ENCODE data around the gene SOX5.

The SOX5 gene

DNA sequence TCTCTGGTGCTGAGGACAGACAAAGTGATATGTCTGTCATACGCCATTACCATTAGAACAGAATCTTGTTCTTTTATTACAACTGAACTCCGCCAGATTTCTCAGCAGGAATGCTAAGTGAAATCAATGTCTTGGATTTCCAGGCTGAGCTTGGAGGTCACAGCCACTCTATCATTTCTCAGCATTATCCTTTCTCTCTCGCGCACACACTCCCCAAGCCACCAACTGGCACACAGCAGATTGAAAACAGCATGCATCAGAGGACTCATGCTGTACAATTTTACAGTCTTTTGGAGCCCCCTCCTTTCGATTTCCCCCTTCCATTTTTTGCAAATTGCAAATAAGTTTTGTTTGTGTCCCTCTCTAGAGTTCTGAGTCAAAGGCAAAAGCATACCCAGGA lies 348.6 kb downstream of the SOX5 start:
- DNase-seq (ENCODE audit: low read depth in 2 of 2), result no peak

DNA sequence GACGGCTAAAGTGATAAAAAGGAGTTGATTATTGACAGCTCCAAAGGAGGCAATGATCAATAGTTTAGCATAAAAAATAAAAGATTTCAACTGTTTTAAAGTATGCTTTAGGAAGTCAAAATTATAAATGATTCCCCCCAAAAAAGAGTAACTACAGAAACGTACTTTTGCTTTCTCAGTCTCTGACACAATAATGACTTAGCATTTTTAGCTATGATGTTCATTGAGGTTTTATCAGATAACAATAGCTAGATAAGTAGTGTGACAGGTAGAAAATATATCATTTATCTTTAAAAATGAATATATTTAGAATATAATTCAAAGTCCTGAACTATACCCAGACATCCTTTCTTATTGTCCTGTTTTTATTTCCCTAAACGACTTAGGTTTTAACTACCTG lies 352.9 kb downstream of the SOX5 start:
- no peak for DNase-seq (ENCODE audit: low read depth in 2 of 2)

DNA sequence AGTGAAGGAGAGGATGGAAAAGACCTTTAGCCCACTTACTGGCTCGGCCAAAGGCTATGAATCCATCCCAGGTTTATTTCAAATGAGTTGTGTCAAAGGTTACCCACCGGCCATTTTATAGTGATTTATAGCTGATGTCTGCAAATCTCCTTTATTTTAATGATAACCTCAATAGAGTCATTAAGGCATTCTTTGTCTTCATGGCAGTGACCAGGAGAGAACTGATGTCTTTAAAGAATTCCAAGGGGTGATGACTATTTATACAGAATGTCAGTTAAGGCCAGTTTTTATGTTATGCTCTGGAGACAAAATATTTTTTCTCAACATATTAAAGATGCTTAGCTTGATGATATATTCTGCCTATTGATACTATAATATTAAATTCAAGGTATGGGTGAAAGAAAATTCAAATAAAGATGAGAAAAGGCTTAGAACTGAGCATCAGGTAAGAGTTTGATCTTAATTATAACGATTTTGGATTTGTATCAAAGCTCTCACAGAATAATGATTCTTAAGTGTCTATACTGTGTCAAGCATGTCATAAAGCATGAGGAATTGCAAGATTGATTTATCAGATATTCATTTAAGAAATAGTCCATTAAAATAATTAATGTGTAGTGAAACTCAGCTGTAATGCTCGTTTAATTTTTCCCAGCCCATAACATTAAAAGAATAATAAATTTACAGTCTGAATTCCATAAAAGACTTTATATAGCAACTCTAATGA lies 361.5 kb downstream of the SOX5 start:
- no peak for DNase-seq (ENCODE audit: low read depth in 2 of 2)

DNA sequence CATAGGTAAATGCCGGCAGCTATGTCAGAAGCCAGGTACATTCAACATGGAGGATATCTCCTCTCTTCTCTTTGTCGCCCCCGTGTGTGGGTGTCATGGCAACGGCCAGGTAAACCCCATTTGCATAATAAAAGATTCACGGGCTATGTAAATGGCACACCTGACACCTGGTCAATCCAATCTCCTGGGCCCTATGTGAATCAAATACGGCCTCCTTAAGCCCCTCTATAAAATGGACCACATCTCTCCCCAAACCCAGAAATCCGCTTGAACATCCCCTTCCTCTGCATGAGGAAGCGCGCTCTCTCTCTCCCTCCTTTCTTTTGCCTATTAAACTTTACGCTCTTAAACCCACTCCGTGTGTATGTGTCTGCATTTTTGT lies 363.7 kb downstream of the SOX5 start:
- DNase-seq (ENCODE audit: low read depth in 2 of 2), result no peak

DNA sequence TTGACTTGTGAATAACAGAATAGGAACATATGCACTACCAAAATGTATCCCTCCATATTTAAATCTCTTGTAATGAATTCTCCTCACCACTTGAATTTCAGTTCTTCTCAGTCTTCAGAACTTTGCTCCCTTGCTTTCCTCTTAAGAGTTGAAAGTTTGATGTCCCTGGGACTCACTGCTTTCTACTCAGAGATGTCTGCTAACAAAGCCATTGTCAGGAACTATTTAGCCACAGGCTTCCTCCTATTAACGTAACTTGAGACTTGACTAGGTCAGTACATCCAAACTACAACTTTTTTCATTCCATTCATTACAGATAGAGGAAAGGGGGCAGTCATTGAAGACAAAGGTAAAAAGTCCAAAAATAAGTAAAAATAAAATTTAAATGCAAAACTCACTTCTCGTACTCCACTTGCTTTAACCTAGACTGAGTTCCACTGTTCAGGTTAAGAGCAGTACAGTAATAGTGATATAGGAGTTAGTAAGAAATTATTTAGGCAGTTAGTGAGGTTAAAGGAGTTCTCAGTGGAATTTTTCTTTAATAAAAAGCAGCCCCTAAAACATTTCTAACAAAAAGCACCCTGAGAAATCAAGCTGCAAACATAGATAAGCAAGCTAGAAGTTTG lies 364.2 kb downstream of the SOX5 start:
- no peak for DNase-seq (ENCODE audit: low read depth in 2 of 2)

DNA sequence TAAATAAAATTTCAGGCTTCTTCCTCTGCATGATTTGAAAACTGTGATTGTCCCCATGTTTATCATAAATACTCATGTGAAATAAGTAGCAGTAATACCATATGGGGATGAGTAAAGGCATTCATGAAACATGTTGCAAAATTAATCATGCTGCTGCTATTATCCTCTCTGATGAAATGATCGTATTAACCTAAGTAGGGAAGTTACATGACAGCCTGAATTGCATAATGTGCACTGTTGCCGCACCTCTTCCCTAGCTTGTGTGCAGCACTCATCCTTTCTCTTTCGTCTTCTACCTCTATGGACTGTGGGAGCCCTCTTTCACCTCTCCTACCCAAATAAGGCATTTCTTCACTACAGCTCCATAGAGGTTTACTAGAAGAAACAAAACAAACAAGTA lies 367.6 kb downstream of the SOX5 start:
- DNase-seq (ENCODE audit: low read depth in 2 of 2), result no peak

DNA sequence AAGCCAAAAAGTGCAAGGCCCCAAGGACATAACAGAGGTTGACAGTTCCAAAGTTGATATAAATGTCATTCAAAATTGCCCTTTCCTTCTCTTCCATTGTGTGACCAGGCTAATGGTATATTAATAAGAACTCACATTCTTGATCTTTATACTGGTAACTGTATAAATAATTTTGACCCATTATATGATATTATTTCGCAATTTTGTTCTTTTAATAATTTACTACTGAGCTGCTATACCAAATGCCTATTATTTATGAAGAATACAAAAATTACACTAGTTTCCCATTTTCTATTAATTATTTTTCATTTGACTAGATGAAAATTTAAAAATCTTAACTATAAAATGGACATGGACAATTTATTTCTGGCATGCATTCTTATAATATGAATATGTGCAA lies 370.2 kb downstream of the SOX5 start:
- DNase-seq (ENCODE audit: low read depth in 2 of 2), result no peak

DNA sequence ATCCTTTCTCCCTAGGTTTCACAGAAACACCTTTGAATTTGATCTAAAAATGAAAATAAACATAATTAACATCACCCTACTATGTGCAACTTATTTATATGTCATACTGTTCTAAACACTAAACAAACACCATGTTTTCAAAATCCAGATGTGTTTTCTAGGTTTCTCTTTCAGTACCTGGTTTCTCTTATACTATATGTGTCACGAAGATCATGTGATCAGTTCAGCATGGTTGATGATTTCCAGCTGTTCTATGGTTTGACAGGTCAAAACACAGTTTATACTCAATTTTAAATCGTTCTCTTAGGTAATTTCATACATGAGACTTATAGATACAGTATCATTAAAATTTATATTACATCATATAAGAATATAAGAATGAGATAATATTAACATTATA lies 373.1 kb downstream of the SOX5 start:
- DNase-seq (ENCODE audit: low read depth in 2 of 2), result no peak

DNA sequence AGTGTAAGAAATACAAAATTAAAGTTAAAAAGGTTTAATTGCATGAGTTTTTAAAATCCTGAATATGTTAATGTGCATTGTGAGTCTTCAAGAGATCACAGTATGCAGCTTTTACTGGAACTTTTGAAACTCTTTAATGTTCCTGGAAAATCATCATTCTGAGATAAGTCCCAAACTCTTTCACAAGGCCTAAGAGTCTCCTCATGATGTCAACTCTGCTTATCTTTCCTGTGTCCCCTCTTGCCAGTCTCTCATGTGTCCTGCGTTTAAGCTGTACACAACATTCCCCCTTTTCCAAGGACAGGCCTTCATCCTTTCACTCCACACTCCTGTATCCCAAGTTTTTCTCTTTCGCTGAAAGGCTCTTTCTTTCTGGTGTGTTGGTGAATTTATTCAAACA lies 380.1 kb downstream of the SOX5 start:
- DNase-seq (ENCODE audit: low read depth in 2 of 2), result no peak

DNA sequence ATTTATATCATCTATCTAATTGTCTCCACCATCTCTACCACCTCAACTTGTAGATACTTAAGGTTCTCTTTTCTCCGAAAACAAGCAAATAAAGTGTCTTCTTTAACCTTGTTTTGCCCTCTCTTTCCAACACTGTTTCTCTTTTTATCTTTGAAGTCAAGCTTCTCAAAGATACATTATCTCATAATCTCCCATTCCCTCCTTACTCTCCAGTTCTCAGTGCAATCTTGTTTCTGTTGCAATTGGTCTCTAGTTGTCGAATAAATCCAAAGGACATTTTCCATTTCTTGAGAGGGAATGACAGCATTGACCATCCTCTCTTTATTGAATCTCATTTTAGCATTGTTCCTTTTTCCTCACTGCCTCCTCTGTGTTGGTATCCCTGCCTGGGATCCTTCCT lies 383.3 kb downstream of the SOX5 start:
- no peak for DNase-seq (ENCODE audit: low read depth in 2 of 2)

DNA sequence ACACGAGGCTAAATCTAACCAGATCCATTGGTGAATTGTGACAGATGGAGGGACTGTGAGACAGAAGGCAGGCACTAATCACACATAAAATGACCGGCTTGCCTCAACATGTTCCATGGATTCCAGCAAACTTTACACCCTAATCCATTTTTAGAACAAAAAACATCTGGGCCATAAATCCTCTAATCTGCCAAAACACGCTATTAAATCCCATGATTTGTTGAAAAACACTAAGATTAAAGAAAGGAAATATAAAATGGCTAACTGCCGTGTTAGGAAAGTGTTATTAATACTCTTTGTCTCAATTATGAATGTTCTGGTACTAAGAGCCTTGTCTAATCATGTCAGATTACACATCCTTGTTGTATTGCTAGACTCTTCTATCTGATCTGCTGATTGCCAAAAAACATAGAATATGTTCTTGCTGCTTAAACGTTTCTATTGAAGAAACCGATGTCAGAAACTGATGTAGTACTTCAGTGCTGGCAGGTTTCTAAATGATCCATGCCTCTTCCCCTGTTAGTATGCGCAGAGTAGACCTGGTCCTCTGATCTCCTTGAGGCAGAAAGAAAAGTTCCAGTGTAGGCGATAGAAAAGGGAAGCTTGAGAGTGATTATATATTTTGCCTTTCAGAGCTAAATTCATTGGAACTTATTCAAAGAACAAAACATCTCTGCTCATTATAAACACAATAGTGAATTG lies 384.9 kb downstream of the SOX5 start:
- no peak for DNase-seq (ENCODE audit: low read depth in 2 of 2)

DNA sequence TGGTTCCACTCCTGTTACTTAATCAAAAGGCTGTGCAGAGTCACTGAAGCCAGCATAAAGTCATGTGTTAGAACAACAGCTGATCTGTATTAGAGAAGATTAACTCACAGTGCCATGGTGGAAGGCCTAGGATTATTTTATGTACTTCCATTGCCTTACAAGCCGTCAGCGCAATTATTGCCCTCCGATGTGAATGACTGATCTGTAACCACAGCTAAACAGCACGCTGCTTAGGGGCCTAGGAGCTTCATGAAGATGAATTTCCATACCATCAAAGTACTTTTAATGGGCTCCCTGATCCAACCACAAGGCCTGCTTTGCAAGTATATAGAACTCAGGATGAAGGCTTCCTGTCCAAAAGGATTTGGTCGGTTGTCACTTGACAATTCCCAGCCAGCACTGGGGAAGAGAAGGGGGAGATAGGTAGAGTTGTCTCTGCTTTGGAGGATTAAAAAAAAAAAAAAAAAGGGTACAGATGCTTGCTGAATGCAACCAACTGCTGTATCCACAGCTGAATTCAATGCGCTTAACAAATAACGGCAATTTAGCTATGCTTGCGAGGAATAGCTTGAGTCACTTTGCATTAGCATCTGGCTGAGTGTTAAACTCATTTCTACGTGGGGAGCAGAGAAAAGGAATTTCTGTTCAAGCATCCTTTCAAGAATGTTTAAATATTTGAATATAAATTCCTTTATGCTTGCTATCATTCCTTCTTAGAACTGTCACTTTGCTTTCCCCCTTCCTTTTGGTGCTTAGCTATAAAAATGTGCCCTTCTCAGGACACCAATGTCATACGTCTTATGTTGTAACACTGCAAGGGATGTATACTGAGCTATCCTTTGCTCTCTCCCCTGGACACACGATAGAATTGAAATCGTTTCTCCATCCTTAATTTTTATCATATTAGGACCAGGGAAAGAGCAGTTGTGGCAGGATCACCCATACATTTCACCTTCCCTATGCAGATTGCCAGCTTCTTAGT lies 387.8 kb downstream of the SOX5 start:
- DNase-seq (ENCODE audit: low read depth in 2 of 2), result no peak

DNA sequence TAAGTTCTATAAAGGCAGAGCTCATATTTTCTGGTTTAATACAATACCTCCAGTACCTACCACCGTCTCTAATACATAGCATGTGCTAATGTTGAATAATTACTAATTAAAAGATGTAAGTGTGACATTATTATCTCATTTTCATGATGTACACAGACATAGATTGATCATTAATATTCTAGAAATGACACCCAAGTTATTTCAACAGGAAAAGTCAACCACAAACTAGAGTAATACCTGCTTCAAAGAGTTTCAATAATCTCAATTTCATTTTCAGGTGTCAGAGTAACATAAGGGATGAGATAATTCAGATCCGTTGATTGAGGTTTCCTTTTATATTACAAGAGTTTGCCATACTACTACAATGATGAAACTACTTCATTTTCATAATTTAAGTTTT lies 388.9 kb downstream of the SOX5 start:
- DNase-seq (ENCODE audit: low read depth in 2 of 2), result no peak

DNA sequence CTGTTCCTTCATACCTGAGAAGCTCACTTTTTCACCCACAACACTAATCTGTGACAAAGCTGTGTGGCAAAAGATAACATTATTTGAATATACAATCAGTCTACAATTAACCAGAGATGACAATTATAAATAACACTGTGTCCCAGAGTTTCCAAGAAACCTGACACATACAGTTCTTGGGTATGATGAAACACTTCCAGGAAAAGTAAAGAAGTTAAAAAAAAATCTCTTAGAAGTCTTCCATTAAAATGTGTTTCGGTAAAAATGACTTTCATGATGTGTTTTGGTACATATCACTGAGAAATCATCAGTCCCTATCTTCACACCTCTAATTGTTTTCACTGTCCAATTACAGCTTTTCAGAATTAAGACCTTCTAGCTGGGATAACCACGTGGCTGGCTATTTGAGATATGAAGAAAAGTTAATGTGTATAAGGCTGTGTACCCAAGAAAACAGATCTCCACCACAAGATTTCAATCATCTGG lies 390.2 kb downstream of the SOX5 start:
- DNase-seq (ENCODE audit: low read depth in 2 of 2), result no peak

DNA sequence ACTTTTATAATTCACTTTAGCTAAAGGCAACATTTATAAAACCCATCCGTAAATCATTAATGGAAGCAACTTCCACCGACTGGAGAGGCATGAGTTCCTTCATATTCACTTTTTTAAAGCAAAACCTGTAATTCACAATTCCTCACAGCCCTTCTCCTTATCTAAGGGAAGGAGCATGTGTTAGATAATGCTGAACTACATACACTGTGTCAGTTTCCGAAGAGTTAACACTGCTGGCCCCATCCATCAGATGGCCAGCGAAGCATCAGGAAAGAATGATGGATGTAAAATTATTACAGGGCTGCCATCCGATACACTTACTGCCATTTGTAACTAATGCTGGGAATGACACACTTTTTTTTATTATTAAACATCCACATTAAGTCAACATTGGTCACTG lies 392.8 kb downstream of the SOX5 start:
- DNase-seq (ENCODE audit: low read depth in 2 of 2), result no peak

DNA sequence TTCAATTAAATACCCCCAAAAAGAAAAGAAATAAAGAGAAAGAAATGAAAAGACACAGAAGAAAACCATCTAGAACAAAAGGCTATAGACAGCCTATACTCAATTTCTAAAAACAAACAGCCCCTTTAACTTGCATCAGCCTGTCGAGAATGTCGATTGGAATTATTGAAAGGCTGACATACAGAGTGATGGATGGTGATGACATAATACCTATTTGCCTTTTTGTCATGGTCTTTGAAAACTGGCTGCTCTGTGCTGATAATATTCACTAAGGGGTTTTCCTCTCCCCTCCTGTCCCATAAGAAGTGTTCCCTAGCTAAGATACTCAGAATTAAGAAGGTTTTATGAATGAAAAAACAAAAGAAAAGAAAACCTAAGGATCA lies 393.7 kb downstream of the SOX5 start:
- DNase-seq (ENCODE audit: low read depth in 2 of 2), result no peak

DNA sequence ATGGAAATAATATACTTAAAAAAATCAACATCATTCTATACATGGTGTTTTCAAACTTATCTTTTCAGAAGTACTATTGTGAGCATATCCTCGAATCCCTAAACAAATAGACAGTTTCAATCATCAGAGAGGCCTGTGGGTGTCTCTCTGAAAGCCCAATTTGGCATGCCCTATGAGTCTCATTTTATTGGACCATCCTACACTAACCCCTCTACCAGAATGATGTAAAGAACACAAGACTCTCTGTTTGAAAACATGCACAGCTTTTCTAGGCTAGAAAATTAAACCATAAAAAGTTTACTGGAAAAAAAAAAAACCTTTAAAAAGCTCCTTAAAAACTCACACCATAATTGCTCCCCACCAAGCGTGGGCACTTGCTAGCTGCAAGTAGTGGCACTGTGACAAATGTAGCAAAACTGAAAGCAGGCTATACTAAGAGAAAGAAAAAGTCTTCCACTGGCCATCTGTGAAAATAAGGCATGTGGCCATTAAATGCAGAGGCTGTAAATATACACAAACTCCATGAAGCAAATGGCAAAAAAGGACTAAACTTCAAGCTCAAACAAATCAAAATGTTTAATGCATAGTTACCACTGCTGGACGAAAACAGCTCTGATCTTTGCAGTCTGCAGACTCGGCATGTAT lies 394.2 kb downstream of the SOX5 start:
- DNase-seq (ENCODE audit: low read depth in 2 of 2), result no peak

DNA sequence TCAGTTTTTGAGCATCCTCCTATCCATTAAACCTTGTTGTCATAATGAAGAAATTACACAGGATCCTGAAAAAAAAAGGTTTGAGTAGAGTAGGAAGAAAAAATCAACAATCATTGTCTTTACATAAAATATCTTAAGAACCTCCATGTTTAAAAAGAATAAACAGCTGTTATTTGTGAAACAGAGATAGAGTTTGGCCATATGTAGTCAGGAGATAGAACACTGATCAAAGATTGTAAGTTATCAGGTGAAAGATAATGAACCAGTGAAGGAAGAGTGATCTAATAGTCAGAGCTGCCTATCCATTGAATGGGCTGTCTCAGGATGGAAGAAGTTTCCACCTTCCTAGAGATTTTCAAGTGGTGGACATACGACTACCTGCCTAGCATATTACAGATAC lies 397.1 kb downstream of the SOX5 start:
- DNase-seq (ENCODE audit: low read depth in 2 of 2), result no peak

DNA sequence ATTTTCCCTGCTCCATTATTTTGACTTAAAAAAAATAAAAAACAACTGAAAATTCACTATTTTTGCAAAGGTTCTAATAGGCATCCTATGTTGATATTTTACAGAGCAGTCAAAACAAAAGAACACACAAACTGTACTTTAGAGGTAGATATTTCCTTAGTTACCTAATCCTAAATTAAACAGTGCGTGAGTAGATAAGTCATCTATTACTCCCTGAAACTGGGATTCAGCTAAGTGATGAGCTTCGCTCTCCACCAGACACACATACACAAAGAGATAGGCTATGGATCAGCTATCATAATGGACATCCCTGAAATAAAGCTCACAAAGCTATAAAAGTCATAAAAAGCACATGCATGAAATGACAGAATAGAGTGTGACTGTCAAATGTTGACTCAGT lies 398.7 kb downstream of the SOX5 start:
- no peak for DNase-seq (ENCODE audit: low read depth in 2 of 2)

DNA sequence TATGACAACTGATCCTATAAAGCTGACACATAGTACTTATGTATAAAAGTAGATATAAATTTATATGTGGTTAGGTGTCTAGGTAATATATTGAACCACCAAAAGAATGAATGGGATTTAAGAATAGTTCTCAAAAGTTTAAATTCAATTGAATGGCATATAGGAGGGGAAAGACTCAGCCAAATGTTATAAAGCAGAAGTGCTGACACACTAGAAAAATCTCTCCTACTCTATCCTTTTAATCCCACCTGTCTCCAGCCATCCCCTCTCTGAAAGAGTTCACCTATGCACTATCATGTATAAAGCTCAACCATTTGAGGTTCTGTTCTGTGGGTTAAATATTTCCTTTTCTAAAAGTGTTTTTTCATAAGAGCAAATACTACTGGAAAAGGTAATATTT lies 400.7 kb downstream of the SOX5 start:
- no peak for DNase-seq (ENCODE audit: low read depth in 2 of 2)

DNA sequence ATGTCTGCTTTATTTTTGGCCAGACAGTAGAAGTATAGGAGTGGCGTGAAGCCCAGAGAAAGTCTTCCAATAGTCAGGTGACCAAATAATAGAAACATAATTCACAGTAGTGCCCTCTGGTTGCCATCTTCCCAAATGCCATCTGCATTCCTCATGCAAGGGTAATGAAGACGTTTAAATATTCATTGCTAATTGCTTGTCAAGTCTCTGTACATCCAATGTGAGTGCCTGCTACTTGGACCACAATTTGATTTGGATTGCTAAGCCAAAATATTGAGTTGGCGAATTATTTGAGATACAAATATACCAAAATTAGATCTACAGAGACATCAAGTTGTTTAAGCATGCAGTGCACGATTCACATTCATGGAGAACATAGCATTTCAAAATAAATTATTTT lies 402.7 kb downstream of the SOX5 start:
- DNase-seq (ENCODE audit: low read depth in 2 of 2), result no peak

DNA sequence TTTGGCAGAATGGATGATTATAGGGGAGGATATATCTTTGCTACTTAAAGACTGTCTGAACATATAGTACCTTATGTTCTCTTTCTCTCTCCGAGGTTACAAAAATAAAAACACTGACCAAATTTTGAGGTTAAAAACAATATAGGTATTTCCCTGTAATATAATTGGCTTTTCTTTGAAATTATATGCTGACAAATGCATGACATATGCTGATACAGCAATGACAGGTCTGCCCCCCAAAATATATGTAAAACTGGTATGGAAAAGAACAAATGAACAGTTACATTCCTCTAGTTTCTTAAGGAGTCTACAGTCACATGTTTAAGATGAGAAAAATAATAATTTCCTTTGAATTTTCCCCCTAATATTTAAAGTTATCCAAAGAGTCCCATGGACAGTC lies 405.7 kb downstream of the SOX5 start:
- DNase-seq (ENCODE audit: low read depth in 2 of 2), result no peak
